Measurements from ENCODE around the gene IRX5.

The IRX5 gene

GRCh38 chr16:54952195-54952594 is 21.5 kb downstream of the IRX5 start:
- peak; percentile 82 for DNase-seq (ENCODE audit: low spot score)

- no peak for DNase-seq (ENCODE audit: low spot score)
These were observed 22.8 kb downstream of the IRX5 start for GRCh38 chr16:54953461-54953860.

- no peak for DNase-seq (ENCODE audit: low spot score)
These were observed 23.6 kb downstream of the IRX5 start for GRCh38 chr16:54954220-54954619.

GRCh38 chr16:54955757-54956156 is 25.1 kb downstream of the IRX5 start:
- no peak for DNase-seq (ENCODE audit: low spot score)

- DNase-seq (ENCODE audit: low spot score), result no peak
These were observed 26.9 kb downstream of the IRX5 start for GRCh38 chr16:54957403-54958166.

GRCh38 chr16:54962045-54962444 is 31.4 kb downstream of the IRX5 start:
- no peak for DNase-seq (ENCODE audit: low spot score)

GRCh38 chr16:54964239-54964638 is 33.6 kb downstream of the IRX5 start:
- DNase-seq (ENCODE audit: low spot score), result no peak

- no peak for DNase-seq (ENCODE audit: low spot score)
These were observed 34.8 kb downstream of the IRX5 start for GRCh38 chr16:54965464-54965863.

- no peak for DNase-seq (ENCODE audit: low spot score)
These were observed 37.3 kb downstream of the IRX5 start for GRCh38 chr16:54968011-54968410.

- DNase-seq (ENCODE audit: low spot score), result no peak
These were observed 38.1 kb downstream of the IRX5 start for GRCh38 chr16:54968784-54969183.

GRCh38 chr16:54970016-54970415 is 39.4 kb downstream of the IRX5 start:
- DNase-seq (ENCODE audit: low spot score), result no peak

- DNase-seq (ENCODE audit: low spot score), result no peak
These were observed 43.7 kb downstream of the IRX5 start for GRCh38 chr16:54974367-54974766.

- DNase-seq (ENCODE audit: low spot score), result no peak
These were observed 46.1 kb downstream of the IRX5 start for GRCh38 chr16:54976651-54977200.

- no peak for DNase-seq (ENCODE audit: low spot score)
These were observed 46.5 kb downstream of the IRX5 start for GRCh38 chr16:54977211-54977610.

GRCh38 chr16:54980821-54981220 is 50.2 kb downstream of the IRX5 start:
- DNase-seq (ENCODE audit: low spot score), result no peak

Measured in RKO (cell line).